Hematopoietic multipotent progenitor cell treated with erythropoietin and hydrocortisone succinate and interleukin-3 and kit ligand, for 8 days (in vitro differentiated cells): ENCODE results near the gene ZNF786.
A peak's percentile ranks its signal among the peaks of the same experiment; 100 is the strongest.
"Not testable (repeated sequence)": the region's sequence is repeated elsewhere in the genome, so short reads cannot be mapped to it uniquely, and the experiment has no call there.

ENCODE experiments used
- DNase-seq: peaks from one replicate; pipeline ENCODE4 v3.0.0-alpha.2; 2015

The ZNF786 gene

GRCh38 chr7:149075286-149075685, 15.2 kb downstream of the ZNF786 start:
- DNase-seq: no peak

DNA sequence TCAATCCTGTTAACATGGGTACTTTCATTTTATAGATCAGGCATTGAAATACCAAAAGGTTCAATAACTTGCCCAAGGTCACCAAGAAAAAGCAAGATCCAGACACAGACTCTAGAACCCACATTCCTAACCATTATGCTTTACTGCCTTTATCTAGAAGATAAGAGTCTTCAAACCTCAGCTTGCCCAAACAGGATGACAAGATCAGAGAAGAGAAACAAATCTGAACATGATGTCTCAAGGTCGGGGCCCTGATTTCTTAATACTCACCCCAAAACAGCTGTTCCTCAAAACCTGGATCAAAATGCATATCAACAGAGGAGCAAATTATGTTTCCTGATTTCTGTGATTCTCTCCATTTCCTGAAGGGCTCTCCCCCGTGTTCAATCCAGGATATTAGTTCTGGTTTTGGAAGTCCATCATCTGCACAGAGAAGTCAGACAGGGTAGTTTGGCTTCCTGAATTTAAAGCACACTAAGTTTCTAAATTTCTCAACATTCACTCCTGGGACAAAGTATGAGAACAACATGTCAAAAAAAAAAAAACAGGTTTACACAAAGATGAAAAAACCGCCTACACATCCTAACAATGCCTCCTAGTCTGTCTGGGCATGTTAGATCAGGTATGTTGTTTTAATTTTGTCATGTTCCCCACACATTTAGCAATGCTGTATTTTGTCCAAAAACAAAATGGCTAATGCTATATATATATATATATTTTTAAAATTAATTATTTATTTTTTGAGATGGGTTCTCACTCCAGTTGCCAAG, 16.2 kb downstream of the ZNF786 start:
- DNase-seq: no peak

- DNase-seq: no peak
These were observed 18.1 kb downstream of the ZNF786 start for GRCh38 chr7:149072438-149072775.

DNA sequence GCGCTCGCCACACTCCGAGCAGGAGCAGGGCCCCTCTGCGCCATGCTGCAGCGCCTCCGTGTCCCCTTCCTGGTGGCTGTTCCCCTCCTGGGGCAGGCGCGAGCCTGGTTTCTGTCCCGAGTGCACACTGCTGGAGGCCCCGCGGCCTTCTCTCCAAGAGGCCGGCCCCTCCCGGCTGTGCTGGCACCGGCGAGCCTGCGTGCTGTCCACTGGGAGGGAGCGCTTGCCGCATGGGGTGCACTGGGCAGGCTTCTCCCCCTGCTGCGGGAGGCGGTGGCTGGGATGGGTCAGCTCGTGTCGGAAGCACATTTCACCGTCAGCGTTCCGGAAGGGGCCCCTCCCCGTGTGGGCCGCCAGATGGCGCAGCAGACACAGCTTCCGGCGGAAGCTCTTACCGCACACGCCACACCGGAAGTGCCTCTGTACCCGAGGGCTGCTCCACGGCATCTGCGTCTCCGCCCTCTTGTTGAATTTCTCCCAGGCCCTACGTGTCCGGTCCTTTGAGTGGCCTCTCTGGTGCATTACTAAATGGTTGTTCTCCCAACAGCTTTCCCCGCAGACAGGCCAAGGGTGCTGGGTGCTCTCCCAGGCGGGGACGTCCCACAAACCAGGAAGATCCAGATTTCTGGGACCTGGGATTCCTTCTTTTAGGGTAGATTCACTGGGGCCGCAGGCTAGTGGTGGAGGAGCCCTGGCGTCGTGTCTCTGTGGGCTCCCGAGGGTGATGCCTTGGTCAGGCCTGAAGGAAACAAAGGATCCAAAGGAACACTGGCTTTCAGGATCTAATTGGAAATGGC, 18.7 kb downstream of the ZNF786 start:
- peak; percentile 56 for DNase-seq

GRCh38 chr7:149071182-149071635, 19.3 kb downstream of the ZNF786 start:
- no peak for DNase-seq

DNA sequence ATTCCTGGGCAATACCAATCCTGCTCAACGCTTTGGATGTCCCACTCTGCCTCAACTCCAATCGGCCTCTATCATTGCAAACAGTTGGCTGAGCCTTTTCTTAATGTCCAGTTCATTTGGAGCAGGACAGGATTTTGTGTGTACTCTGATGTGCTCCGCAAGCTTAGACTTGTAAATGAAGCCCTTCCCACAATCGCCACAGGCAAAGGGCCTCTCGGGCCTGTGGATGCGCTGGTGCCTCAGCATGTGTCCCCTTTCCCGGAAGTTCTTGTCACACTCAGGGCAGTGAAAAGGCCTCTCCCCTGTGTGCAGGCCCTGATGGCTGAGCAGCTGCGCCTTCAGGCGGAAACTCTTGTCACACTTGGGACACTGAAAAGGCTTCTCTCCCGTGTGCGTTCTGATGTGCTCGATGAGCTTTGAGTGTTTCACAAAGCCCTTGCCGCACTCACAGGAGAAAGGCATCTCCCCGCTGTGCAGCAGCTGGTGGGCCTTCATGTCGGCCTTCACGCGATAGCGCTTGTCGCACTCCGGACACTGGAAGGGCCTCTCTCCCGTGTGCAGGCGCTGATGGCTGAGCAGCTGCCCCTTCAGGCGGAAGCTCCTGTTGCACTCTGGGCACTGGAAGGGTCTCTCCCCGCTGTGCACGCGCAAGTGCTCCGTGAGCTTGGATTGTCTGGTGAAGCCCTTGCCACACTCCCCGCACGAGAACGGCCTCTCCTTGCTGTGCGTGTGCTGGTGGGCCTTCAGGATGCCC, 20.0 kb downstream of the ZNF786 start:
- DNase-seq: no peak

DNA sequence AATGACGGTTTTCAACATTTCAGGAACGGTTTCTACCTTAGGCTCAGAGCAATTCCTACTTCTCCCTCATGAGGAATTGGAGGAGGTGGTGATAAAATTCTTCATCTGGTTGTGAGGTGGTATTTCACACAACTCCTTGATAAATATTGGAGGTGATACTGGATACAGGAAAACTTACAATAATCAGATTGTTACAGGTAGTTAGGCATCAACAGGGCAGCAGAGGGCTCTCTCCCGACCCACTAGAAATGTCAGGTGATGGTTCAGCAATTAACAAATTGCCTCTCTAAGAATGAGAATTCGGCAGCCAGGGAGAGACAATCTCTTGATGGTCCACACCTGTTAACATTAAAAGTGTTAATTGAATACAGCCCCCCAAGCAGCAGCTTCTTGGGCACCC, 22.6 kb downstream of the ZNF786 start:
- DNase-seq: no peak

DNA sequence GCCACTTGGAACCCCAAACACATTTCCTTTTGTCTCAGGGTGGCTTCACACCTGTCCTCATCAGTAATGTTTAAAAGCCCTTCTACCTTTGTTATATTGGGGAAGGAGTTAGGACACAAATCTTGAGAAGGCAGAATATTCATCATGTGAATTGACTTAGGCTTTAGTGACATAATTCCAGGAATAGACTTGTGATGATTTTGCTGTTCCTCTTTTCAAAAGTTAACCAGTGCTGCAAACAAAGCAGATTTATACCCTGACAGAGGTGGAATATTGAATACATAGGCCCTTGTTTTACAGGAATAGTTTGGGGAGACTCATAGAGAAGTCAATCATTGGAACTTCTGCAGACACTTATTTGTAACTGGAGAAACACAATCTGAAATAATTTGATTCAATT, 27.0 kb downstream of the ZNF786 start:
- no peak for DNase-seq

- DNase-seq: not testable (repeated sequence)
These were observed 28.2 kb downstream of the ZNF786 start for GRCh38 chr7:149062217-149062899.

- no peak for DNase-seq
These were observed 30.4 kb downstream of the ZNF786 start for GRCh38 chr7:149060156-149060555.

DNA sequence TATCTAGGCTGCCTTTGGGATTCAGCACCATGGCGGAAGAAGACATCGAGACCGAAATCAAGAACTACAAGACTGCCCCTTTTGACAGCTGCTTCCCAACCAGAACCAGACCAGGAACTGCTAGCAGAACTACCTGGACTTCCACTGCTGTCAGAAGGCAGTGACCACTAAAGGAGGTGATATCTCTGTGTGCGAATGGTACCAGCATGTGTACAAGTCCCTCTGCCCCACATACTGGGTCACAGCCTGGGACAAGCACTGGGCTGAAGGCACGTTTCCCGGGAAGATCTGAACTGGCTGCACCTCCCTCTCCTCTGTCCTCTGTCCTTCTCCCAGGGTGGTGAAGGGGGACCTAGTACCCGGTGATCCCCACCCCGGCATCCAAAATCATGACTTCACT, 36.6 kb downstream of the ZNF786 start:
- no peak for DNase-seq

GRCh38 chr7:149053384-149053783, 37.1 kb downstream of the ZNF786 start:
- DNase-seq: no peak

DNA sequence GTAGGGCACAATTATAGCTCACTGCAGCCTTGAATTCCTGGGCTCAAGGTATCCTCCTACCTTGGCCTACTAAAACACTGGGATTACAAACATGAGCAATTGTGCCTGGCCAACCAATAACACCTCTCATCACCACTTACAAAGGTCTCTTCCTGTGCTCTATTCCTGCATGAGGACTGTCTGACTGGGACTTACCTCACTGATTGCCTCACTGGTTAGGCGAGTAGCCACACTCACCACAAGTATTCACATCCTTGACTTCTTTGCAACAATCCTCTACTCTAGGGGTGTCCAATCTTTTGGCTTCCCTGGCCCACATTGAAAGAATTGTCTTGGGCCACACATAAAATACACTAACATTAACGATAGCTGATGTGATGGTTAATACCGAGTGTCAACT, 39.6 kb downstream of the ZNF786 start:
- DNase-seq: no peak

DNA sequence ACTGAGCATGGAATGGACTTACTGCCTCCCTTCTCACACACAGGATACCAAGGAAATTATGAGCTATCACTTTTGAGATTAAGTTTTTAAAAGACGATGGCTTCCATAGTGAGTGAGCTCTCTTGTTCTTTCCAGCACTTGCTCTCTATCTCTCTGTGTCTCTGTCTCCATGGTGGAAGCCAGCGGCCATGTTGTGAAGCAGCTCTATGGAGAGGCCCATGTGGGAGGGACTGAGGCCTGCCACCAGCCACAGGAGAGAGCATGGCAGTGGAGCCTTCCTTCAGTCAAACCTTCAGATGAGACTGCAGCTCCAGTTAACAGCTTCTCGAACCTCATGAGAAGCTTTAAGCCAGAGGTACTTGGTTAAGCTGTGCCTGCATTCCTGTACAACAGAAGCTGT, 41.7 kb downstream of the ZNF786 start:
- DNase-seq: no peak

DNA sequence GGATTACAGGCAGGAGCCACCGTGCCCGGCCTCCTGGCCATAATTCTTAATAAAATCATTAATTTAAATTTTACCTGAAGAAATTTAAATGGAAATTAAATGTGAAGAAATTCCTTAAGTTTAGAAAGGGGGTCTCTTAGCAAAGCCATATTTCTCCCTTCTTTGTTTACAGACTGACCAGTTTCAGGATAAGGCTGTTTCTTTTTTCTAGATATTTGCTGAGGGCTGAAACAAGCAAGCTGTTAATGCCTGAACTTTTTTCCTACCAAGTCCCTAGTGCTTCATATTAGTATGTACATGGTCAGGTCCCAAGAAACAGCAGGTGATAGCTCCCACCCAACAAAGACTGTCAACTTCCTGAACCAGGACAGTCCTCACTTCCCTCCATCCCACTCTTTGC, 44.1 kb downstream of the ZNF786 start:
- no peak for DNase-seq

DNA sequence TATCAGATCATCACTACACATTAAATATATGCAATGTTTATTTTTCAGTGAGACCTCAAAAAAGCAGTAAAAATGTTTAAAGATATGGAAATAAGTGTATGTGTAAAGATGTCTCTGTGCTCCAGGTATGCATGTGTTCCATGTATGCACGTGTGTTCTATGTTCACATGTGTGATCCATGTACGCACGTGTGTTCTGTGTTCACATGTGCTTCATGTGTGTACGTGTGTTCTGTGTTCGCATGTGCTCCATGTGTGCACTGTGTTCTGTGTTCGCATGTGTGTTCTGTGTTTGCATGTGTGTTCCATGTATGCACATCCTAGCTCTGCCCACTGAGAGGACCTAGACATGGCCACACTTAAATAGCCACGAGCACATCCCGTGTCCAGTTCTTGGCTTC, 46.6 kb downstream of the ZNF786 start:
- no peak for DNase-seq

DNA sequence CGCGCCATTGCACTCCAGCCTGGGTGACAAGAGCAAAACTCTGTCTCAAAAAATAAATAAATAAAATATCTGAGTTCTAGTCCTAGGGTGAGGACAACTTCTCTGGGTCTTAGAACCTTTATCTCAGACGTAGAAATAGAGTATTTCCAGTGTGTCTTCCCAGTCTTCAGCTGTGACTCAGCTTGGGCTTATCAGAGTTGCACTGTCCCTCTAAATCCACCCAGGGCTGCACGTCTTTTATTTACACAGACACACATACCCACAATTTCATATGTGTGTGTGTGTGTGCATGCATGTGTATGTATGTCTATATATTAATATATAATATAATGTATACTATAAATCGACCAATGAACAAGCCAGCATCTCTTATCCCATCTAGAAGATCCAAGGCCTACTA, 49.2 kb downstream of the ZNF786 start:
- DNase-seq: peak; percentile 20

DNA sequence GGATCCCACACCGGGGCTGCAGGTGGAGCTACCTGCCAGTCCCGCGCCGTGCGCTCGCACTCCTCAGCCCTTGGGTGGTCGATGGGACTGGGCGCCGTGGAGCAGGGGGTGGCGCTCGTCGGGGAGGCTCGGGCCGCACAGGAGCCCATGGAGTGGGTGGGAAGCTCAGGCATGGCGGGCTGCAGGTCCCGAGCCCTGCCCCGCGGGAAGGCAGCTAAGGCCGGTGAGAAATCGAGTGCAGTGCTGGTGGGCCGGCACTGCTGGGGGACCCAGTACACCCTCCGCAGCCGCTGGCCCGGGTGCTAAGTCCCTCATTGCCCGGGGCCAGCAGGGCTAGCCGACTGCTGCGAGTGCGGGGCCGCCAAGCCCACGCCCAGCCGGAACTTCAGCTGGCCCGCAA, 51.9 kb downstream of the ZNF786 start:
- DNase-seq: not testable (repeated sequence)

GRCh38 chr7:149036676-149037075, 53.8 kb downstream of the ZNF786 start:
- DNase-seq: no peak

DNA sequence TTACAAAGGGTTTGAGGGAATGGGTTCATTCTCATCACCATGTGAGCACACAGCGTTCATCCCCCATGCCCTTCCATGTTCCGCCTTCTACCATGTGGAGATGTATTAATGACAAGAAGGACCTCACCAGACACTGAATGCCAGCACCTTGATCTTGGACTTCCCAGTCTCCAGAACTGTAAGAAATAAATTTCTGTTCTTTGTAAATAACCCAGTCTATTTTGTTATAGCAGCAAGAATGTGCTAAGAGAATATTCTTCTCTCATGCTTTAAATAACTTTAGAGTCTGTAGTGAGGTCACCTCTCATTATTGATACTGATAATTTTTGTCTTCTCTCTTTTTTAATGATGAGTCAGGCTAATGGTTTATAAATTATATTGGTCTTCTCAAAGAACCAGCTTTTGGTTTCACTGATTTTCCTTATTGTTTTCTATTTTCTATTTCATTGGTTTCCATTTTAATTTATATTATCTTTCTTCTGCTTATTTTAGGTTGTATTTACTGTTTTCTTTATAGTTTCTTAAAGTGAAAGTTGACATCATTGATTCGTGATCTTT, 59.1 kb downstream of the ZNF786 start:
- DNase-seq: no peak

DNA sequence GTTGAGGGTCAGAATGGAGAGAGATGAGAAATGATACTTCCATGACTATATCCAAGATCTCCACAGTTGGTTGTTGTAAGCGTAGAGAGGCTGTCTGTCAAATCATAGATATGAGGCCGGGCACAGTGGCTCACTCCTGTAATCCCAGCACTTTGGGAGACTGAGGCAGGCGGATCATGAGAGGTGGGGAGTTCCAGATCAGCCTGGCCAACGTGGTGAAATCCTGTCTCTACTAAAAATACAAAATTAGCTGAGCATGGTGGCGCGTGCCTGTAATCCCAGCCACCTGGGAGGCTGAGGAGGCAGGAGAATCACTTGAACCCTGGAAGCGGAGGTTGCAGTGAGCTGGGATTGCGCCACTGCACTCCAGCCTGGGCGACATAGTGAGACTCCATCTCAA, 60.1 kb downstream of the ZNF786 start:
- DNase-seq: not testable (repeated sequence)

GRCh38 chr7:149028346-149029109, 62.0 kb downstream of the ZNF786 start, which contains the start of gene PDIA4:
PDIA4 (minus strand) TSS chr7:149028505; CDS start chr7:149028408, 97 bp downstream.
- peak; percentile 99 for DNase-seq
